ENCODE data around the gene PRR35. TPM values are rescaled to one million over a fixed set of nuclear protein-coding genes. Genes with fewer than 3 reads are reported as not detected.

PRR35 gene
- total RNA-seq, 1 donor, result 0.10 TPM

GRCh38 chr16:524274-525040, 35.7 kb upstream of the PRR35 start:
- Histone ChIP-seq H3K9me3 (ENCODE audit: low read depth, low read length) (no peaks in the 10 kb centered on the region), H3K4me3 (ENCODE audit: low read length) (no peak overlapping the region), H3K27me3 (ENCODE audit: insufficient read depth, low read length) (no peaks in the 10 kb centered on the region), H3K4me1 (ENCODE audit: insufficient read depth, low read length) (peaks cover 29% of the 10 kb centered on the region)

GRCh38 chr16:525123-525519, 35.1 kb upstream of the PRR35 start:
- no peak overlapping the region for H3K4me3 ChIP-seq (ENCODE audit: low read length)
- H3K9me3 ChIP-seq (ENCODE audit: low read depth, low read length), result no peaks in the 10 kb centered on the region
- no peaks in the 10 kb centered on the region for H3K27me3 ChIP-seq (ENCODE audit: insufficient read depth, low read length)
- peaks cover 36% of the 10 kb centered on the region for H3K4me1 ChIP-seq (ENCODE audit: insufficient read depth, low read length)

GRCh38 chr16:525520-526180, 34.5 kb upstream of the PRR35 start:
- Histone ChIP-seq H3K4me3 (ENCODE audit: low read length) (no peak overlapping the region), H3K4me1 (ENCODE audit: insufficient read depth, low read length) (peaks cover 41% of the 10 kb centered on the region), H3K27me3 (ENCODE audit: insufficient read depth, low read length) (no peaks in the 10 kb centered on the region), H3K9me3 (ENCODE audit: low read depth, low read length) (no peaks in the 10 kb centered on the region)

GRCh38 chr16:526181-527014, 33.8 kb upstream of the PRR35 start:
- peak overlapping the region; percentile 60 for H3K4me3 ChIP-seq (ENCODE audit: low read length)
- no peaks in the 10 kb centered on the region for H3K27me3 ChIP-seq (ENCODE audit: insufficient read depth, low read length)
- no peaks in the 10 kb centered on the region for H3K9me3 ChIP-seq (ENCODE audit: low read depth, low read length)
- peaks cover 43% of the 10 kb centered on the region for H3K4me1 ChIP-seq (ENCODE audit: insufficient read depth, low read length)

- no peaks in the 10 kb centered on the region for H3K9me3 ChIP-seq (ENCODE audit: low read depth, low read length)
- H3K4me3 ChIP-seq (ENCODE audit: low read length), result peak within 1 kb of the TSS; percentile 60
- H3K4me1 ChIP-seq (ENCODE audit: insufficient read depth, low read length), result peaks cover 43% of the 10 kb centered on the region
- no peaks in the 10 kb centered on the region for H3K27me3 ChIP-seq (ENCODE audit: insufficient read depth, low read length)
These were observed 32.9 kb upstream of the PRR35 start, which contains the start of gene CAPN15 for GRCh38 chr16:527015-527903. CAPN15 (plus strand) TSS chr16:527712; CDS start chr16:546839, 19,127 bp downstream.

GRCh38 chr16:528111-529011, 31.8 kb upstream of the PRR35 start:
- Histone ChIP-seq H3K4me3 (ENCODE audit: low read length) (peak overlapping the region; percentile 57), H3K27me3 (ENCODE audit: insufficient read depth, low read length) (no peaks in the 10 kb centered on the region), H3K4me1 (ENCODE audit: insufficient read depth, low read length) (peaks cover 43% of the 10 kb centered on the region), H3K9me3 (ENCODE audit: low read depth, low read length) (no peaks in the 10 kb centered on the region)

GRCh38 chr16:529012-529575, 31.1 kb upstream of the PRR35 start:
- Histone ChIP-seq H3K4me1 (ENCODE audit: insufficient read depth, low read length) (peaks cover 43% of the 10 kb centered on the region), H3K4me3 (ENCODE audit: low read length) (peak overlapping the region; percentile 57), H3K27me3 (ENCODE audit: insufficient read depth, low read length) (no peaks in the 10 kb centered on the region), H3K9me3 (ENCODE audit: low read depth, low read length) (no peaks in the 10 kb centered on the region)

- Histone ChIP-seq H3K9me3 (ENCODE audit: low read depth, low read length) (no peaks in the 10 kb centered on the region), H3K4me3 (ENCODE audit: low read length) (no peak overlapping the region), H3K4me1 (ENCODE audit: insufficient read depth, low read length) (peaks cover 48% of the 10 kb centered on the region), H3K27me3 (ENCODE audit: insufficient read depth, low read length) (no peaks in the 10 kb centered on the region)
These were observed 29.9 kb upstream of the PRR35 start for GRCh38 chr16:530111-530817.

- peaks cover 40% of the 10 kb centered on the region for H3K4me1 ChIP-seq (ENCODE audit: insufficient read depth, low read length)
- no peaks in the 10 kb centered on the region for H3K27me3 ChIP-seq (ENCODE audit: insufficient read depth, low read length)
- H3K9me3 ChIP-seq (ENCODE audit: low read depth, low read length), result no peaks in the 10 kb centered on the region
- H3K4me3 ChIP-seq (ENCODE audit: low read length), result no peak overlapping the region
These were observed 28.6 kb upstream of the PRR35 start for GRCh38 chr16:531494-532125.

GRCh38 chr16:533391-534123, 26.6 kb upstream of the PRR35 start:
- Histone ChIP-seq H3K27me3 (ENCODE audit: insufficient read depth, low read length) (no peaks in the 10 kb centered on the region), H3K4me3 (ENCODE audit: low read length) (no peak overlapping the region), H3K4me1 (ENCODE audit: insufficient read depth, low read length) (peaks cover 33% of the 10 kb centered on the region), H3K9me3 (ENCODE audit: low read depth, low read length) (no peaks in the 10 kb centered on the region)

GRCh38 chr16:534135-534534, 26.1 kb upstream of the PRR35 start:
- H3K27me3 ChIP-seq (ENCODE audit: insufficient read depth, low read length), result no peaks in the 10 kb centered on the region
- peaks cover 27% of the 10 kb centered on the region for H3K4me1 ChIP-seq (ENCODE audit: insufficient read depth, low read length)
- no peak overlapping the region for H3K4me3 ChIP-seq (ENCODE audit: low read length)
- H3K9me3 ChIP-seq (ENCODE audit: low read depth, low read length), result no peaks in the 10 kb centered on the region

- Histone ChIP-seq H3K9me3 (ENCODE audit: low read depth, low read length) (no peaks in the 10 kb centered on the region), H3K4me1 (ENCODE audit: insufficient read depth, low read length) (peaks cover 19% of the 10 kb centered on the region), H3K4me3 (ENCODE audit: low read length) (no peak overlapping the region), H3K27me3 (ENCODE audit: insufficient read depth, low read length) (no peaks in the 10 kb centered on the region)
These were observed 25.2 kb upstream of the PRR35 start for GRCh38 chr16:534856-535445.
